Vagina (tissue), 2 donors: ENCODE results near the gene SLC25A40. TPM values are rescaled to one million over a fixed set of nuclear protein-coding genes. Genes with fewer than 3 reads are reported as not detected.

Experiments used
- DNase-seq, 2 donors: peaks; one replicate each; pipeline ENCODE4 v3.0.0-alpha.2; 2017; ENCODE audit errors: extremely low spot score in 2 of 2
- H3K27ac ChIP-seq: fragments of 200-600 bp; sonication (generic); one replicate; pipeline ENCODE4 v1.5.1; 2019
- H3K27me3 ChIP-seq: fragments of 200-600 bp; sonication (generic); one replicate; pipeline ENCODE4 v1.5.1; 2019
- H3K36me3 ChIP-seq, 2 donors: fragments of 200-600 bp; sonication (generic); one replicate each; pipeline ENCODE4 v1.5.1; 2017 to 2019
- H3K4me1 ChIP-seq: fragments of 200-600 bp; sonication (generic); one replicate; pipeline ENCODE4 v1.5.1; 2019
- H3K4me3 ChIP-seq, 2 donors: fragments of 200-600 bp; sonication (generic); 1 replicate in 1 of 2; 2 replicates in 1 of 2; pipeline ENCODE4 v1.5.1; 2016 to 2019
- H3K9me3 ChIP-seq: fragments of 200-600 bp; sonication (generic); one replicate; pipeline ENCODE4 v1.5.1; 2019
- CTCF ChIP-seq, 3 experiments: fragments of 450-650 bp in 2 of 3; fragments of 200-600 bp in 1 of 3; sonication (generic) in 1 of 3; IDR thresholded peaks; one replicate each; pipeline ENCODE4 v1.5.1; 2017 to 2019; ENCODE audit warnings: antibody characterized with exemption in 3 of 3, mild to moderate bottlenecking in 2 of 3, moderate library complexity in 2 of 3
- POLR2A ChIP-seq, 2 donors: fragments of 450-650 bp; IDR thresholded peaks; one replicate each; pipeline ENCODE4 v1.6.1; 2017; ENCODE audit warnings: antibody characterized with exemption in 2 of 2, mild to moderate bottlenecking in 2 of 2, moderate library complexity in 2 of 2
- POLR2AphosphoS5 ChIP-seq, 2 donors: sonication (generic); formaldehyde crosslinking; IDR thresholded peaks; one replicate each; pipeline ENCODE4 v1.9.0; 2017; ENCODE audit warnings: antibody characterized with exemption in 2 of 2, mild to moderate bottlenecking in 2 of 2, low read depth in 1 of 2; ENCODE audit not compliant: insufficient read depth in 1 of 2
- intact Hi-C: fragments of 100-400 bp; cut with DNase I; formaldehyde crosslinking; loops from one replicate; pipeline ENCODE4 v1.15.1; 2023
- total RNA-seq: library from RNA; depleted of rRNA; stranded (reverse); fragments of >200 nt; gene quantifications from one replicate; pipeline ENCODE4 v1.2.3, GENCODE V29; 2016

Gene SLC25A40
- total RNA-seq, 1 donor from 2014 or later = 30.0 TPM

GRCh38 chr7:87885018-87885417, 8.9 kb upstream of the SLC25A40 start:
- Histone ChIP-seq H3K36me3 (no peaks in the 10 kb centered on the region), H3K9me3 (no peaks in the 10 kb centered on the region), H3K4me3 (no peak overlapping the region), H3K27me3 (no peaks in the 10 kb centered on the region), H3K4me1 (no peaks in the 10 kb centered on the region), H3K27ac (no peak overlapping the region)
- intact Hi-C loops = no loop called here
- TF ChIP-seq POLR2A (IDR thresholded peaks at IDR 0.05) (no peak), CTCF (IDR thresholded peaks at IDR 0.05) (no peak)
- DNase-seq = no peak

DNA sequence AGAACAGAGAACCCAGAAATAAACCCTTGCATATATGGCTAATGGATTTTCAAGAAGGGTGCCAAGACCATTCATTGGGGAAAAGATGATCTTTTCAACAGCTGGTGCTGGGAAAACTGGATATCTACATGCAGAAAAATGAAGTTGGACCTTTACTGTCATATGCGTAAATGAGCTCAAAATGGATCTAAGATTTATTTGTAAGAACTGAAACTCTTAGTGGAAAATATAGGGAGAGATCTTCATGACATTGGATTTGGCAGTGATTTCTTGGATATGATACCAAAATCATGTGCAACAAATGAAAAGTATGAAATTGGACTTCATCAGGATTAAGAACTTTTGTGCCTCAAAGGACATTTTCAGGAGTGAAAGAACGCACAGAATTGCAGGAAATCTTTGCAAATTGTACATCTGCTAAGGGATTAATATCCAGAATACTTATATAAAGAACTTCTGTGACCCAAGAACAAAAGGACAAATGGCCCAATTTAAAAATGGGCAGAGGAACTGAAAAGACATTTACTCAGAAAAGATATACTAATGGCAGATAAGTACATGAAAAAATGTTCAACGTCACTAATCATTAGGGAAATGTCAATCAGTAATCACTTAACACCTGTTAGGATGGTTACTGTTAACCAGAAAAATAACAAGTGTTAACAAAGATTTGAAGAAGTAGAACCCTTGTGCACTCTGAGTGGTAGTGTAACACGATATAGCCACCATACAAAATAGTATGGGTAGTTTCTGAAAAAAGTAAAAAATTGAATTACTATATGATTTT, 6.2 kb upstream of the SLC25A40 start:
- peaks cover 15% of the 10 kb centered on the region for H3K4me1 ChIP-seq
- intact Hi-C loops = no loop called here
- H3K4me3 ChIP-seq = no peak overlapping the region
- no peaks in the 10 kb centered on the region for H3K36me3 ChIP-seq
- TF ChIP-seq POLR2AphosphoS5 (IDR thresholded peaks at IDR 0.05; ENCODE audit: insufficient read depth in 1 of 2, low read depth in 1 of 2) = no peak
- TF ChIP-seq POLR2A (IDR thresholded peaks at IDR 0.05) = no peak
- no peak for TF ChIP-seq CTCF (IDR thresholded peaks at IDR 0.05)
- H3K9me3 ChIP-seq = no peaks in the 10 kb centered on the region
- no peaks in the 10 kb centered on the region for H3K27me3 ChIP-seq
- no peak overlapping the region for H3K27ac ChIP-seq
- no peak for DNase-seq

GRCh38 chr7:87878208-87878735, 2.1 kb upstream of the SLC25A40 start:
- TF ChIP-seq CTCF (IDR thresholded peaks at IDR 0.05) (no peak), POLR2AphosphoS5 (IDR thresholded peaks at IDR 0.05; ENCODE audit: insufficient read depth in 1 of 2, low read depth in 1 of 2) (no peak), POLR2A (IDR thresholded peaks at IDR 0.05) (no peak)
- Histone ChIP-seq H3K4me1 (peaks cover 27% of the 10 kb centered on the region), H3K4me3 (no peak overlapping the region), H3K27ac (no peak overlapping the region), H3K9me3 (no peaks in the 10 kb centered on the region), H3K27me3 (no peaks in the 10 kb centered on the region), H3K36me3 (no peaks in the 10 kb centered on the region)
- intact Hi-C loops = loop anchor here (10.0 kb wide), 1 partner anchor 237 kb away; no protein-coding TSS in a partner anchor
- no peak for DNase-seq

DNA sequence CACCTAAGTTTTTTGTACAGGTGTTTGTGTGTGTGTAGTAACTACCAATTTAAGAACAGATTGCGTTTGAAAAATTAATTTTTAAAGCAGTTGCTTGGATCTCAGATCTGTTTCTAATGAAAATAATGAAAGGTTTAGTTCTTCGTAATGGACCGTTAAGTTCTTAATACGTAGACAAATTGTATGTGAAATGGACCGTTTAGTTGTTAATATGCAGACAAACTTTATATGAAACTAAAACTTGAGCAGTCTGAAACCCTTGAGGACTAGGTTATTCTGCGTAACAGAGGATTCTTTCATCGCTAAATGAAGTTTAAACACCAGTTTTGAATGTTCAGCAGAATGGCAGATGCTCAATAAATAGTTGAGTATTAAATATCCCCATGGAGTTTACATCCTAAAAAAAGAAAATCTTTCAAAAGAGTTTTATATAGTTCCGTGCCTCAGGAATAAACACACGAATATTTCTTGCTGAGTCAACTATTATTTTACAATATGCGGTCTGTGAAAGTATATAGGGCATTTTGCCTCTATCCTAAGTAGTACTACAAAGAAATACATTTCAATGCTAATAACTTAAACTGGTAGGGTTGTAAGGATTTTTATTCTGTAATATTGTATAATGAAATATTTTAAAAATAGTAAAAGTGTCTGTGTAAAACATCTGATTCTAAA, 1.3 kb upstream of the SLC25A40 start:
- no peaks in the 10 kb centered on the region for H3K9me3 ChIP-seq
- TF ChIP-seq POLR2A (IDR thresholded peaks at IDR 0.05) (no peak), POLR2AphosphoS5 (IDR thresholded peaks at IDR 0.05; ENCODE audit: insufficient read depth in 1 of 2, low read depth in 1 of 2) (no peak), CTCF (IDR thresholded peaks at IDR 0.05) (no peak)
- no peaks in the 10 kb centered on the region for H3K36me3 ChIP-seq
- no peaks in the 10 kb centered on the region for H3K27me3 ChIP-seq
- H3K4me3 ChIP-seq = peak overlapping the region; percentile 65 to 83
- intact Hi-C loops = loop anchor here (10.0 kb wide), 1 partner anchor 237 kb away; no protein-coding TSS in a partner anchor
- peak overlapping the region; percentile 96 for H3K27ac ChIP-seq
- peaks cover 27% of the 10 kb centered on the region for H3K4me1 ChIP-seq
- no peak for DNase-seq
